IPS-NIHi7 (cell line): ENCODE results near the gene FN3KRP.

Source experiments
- DNase-seq: peaks from one replicate; pipeline ENCODE4 v3.0.0; 2012; ENCODE audit warnings: mixed read lengths; ENCODE audit errors: extremely low spot score

Gene FN3KRP

GRCh38 chr17:82687375-82687861 lies 29.1 kb upstream of the FN3KRP start:
- DNase-seq: no peak

GRCh38 chr17:82687871-82688270 lies 28.6 kb upstream of the FN3KRP start:
- DNase-seq: no peak

GRCh38 chr17:82689077-82689476 lies 27.4 kb upstream of the FN3KRP start:
- DNase-seq: no peak

- DNase-seq: no peak
Observed at GRCh38 chr17:82690786-82691489, 25.6 kb upstream of the FN3KRP start.

GRCh38 chr17:82691714-82692113 lies 24.8 kb upstream of the FN3KRP start:
- DNase-seq: no peak

GRCh38 chr17:82692268-82692667 lies 24.2 kb upstream of the FN3KRP start:
- DNase-seq: no peak

GRCh38 chr17:82693168-82693867 lies 23.2 kb upstream of the FN3KRP start:
- DNase-seq: no peak

GRCh38 chr17:82694647-82695046 lies 21.9 kb upstream of the FN3KRP start:
- no peak for DNase-seq

GRCh38 chr17:82696259-82696658 lies 20.2 kb upstream of the FN3KRP start:
- no peak for DNase-seq

- peak; percentile 44 for DNase-seq
Observed at GRCh38 chr17:82696916-82697807, 19.3 kb upstream of the FN3KRP start.

- no peak for DNase-seq
Observed at GRCh38 chr17:82697808-82698064, 18.8 kb upstream of the FN3KRP start.

GRCh38 chr17:82698065-82698973 lies 18.2 kb upstream of the FN3KRP start, which contains the start of gene RAB40B:
Gene RAB40B (minus strand): TSS chr17:82698698. CDS start chr17:82698596, 102 bp downstream.
- peak; percentile 100 for DNase-seq

GRCh38 chr17:82698974-82699442 lies 17.5 kb upstream of the FN3KRP start:
- DNase-seq: no peak

- no peak for DNase-seq
Observed at GRCh38 chr17:82699551-82699950, 17.0 kb upstream of the FN3KRP start.

- DNase-seq: no peak
Observed at GRCh38 chr17:82702231-82702927, 14.1 kb upstream of the FN3KRP start.

- DNase-seq: no peak
Observed at GRCh38 chr17:82703036-82703745, 13.3 kb upstream of the FN3KRP start.

GRCh38 chr17:82703935-82704865 lies 12.3 kb upstream of the FN3KRP start:
- no peak for DNase-seq

GRCh38 chr17:82704886-82705285 lies 11.6 kb upstream of the FN3KRP start:
- no peak for DNase-seq

- DNase-seq: no peak
Observed at GRCh38 chr17:82705756-82706155, 10.8 kb upstream of the FN3KRP start.
